ENCODE data around the gene SRC.

DNA sequence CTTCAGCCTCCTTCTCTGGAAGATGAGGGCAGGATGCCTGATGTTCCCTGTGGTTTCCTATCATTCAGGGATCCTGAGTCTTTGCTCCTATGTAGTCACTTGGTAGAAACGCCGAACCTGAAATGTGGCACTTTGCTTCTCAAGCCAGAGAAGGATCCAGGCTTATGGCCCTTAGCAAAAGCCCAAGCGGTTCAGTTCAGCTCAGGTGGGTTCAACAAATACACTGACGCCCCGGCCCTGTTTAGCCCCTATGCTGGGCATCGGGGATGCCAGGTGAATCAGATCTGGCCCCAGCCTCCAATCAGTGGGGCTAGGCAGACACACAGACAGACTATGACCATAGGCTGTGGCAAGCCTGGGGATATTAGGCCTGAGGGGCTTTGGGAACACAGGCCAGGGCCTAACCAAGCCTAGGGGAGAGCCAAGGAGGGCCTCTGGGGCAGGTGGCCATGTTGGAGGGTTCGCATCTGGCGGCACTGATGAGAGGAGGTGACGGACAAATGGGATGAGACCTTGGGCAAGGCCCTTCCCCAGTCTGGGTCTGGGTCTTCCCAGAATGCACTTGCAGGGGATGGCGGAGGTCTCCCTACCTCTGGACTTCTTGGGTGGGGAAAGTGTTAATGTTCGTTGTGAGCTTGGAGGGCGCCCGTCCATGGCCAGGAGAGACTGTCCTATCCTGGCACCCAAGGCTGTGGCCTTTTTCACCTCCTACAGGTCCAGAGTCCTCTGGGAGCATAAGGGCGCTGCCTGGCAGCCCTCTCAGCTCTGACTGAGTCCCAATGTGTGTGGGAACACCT lies 17.6 kb upstream of the SRC start:
- TF ChIP-seq, protein P1, sequence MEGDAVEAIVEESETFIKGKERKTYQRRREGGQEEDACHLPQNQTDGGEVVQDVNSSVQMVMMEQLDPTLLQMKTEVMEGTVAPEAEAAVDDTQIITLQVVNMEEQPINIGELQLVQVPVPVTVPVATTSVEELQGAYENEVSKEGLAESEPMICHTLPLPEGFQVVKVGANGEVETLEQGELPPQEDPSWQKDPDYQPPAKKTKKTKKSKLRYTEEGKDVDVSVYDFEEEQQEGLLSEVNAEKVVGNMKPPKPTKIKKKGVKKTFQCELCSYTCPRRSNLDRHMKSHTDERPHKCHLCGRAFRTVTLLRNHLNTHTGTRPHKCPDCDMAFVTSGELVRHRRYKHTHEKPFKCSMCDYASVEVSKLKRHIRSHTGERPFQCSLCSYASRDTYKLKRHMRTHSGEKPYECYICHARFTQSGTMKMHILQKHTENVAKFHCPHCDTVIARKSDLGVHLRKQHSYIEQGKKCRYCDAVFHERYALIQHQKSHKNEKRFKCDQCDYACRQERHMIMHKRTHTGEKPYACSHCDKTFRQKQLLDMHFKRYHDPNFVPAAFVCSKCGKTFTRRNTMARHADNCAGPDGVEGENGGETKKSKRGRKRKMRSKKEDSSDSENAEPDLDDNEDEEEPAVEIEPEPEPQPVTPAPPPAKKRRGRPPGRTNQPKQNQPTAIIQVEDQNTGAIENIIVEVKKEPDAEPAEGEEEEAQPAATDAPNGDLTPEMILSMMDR (IDR thresholded peaks at IDR 0.05) = no peak
- TF ChIP-seq POLR2A (IDR thresholded peaks at IDR 0.05) (no peak), POLR2AphosphoS5 (IDR thresholded peaks at IDR 0.05) (no peak)

Data from prostate gland (tissue), 2 donors.